Caki2 (cell line): ENCODE measurements around the gene TSC1. TPM values are rescaled to one million over a fixed set of nuclear protein-coding genes. Genes with fewer than 3 reads are reported as not detected.
"Not testable (repeated sequence)": the region's sequence is repeated elsewhere in the genome, so short reads cannot be mapped to it uniquely, and the experiment has no call there.

ENCODE experiments used
- DNase-seq: peaks from one replicate; pipeline ENCODE4 v3.0.0-alpha.2; 2015; ENCODE audit warnings: low read depth
- in situ Hi-C: cut with HindIII; loops from 2 replicates; pipeline ENCODE4 v1.10.0; 2016; ENCODE audit warnings: low sequenced_read_pairs, low pct_unique_long_range_greater_than_20kb, mixed read lengths
- total RNA-seq: library from RNA; depleted of rRNA; stranded (reverse); fragments of >200 nt; shearing (Covaris generic); gene quantifications from 2 replicates; pipeline ENCODE4 v1.2.3, GENCODE V29; 2014; ENCODE audit warnings: low replicate concordance; rRNA removed

The TSC1 gene
- 7.8 and 8.6 TPM in 2 replicates for total RNA-seq

- peak; percentile 97 for DNase-seq
- in situ Hi-C loops: no loop called here
These were observed at the start of gene TSC1 for GRCh38 chr9:132944294-132945185. Gene TSC1, minus strand, starts transcription at chr9:132944616. Its CDS starts 15,744 bp downstream, at chr9:132928872.

GRCh38 chr9:132993511-132993939 is 49.1 kb upstream of the TSC1 start:
- in situ Hi-C loops: no loop called here
- no peak for DNase-seq

- DNase-seq: no peak
- in situ Hi-C loops: no loop called here
These were observed 47.2 kb upstream of the TSC1 start for GRCh38 chr9:132991351-132992300.

DNA sequence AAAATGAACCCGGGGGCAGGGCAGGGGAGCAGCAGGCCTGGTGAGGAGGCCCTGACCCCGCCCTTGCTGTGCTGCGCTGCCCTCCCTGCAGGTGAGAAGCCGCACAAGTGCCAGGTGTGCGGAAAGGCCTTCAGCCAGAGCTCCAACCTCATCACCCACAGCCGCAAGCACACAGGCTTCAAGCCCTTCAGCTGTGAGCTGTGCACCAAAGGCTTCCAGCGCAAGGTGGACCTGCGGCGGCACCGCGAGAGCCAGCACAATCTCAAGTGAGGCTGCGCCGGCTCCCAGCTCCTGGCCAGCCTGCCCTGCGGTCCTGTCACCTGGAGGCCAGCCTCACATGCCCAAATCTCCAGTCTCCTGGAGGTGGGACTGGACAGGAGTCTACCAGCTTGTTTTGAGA is 46.4 kb upstream of the TSC1 start:
- DNase-seq: no peak
- in situ Hi-C loops: no loop called here

DNA sequence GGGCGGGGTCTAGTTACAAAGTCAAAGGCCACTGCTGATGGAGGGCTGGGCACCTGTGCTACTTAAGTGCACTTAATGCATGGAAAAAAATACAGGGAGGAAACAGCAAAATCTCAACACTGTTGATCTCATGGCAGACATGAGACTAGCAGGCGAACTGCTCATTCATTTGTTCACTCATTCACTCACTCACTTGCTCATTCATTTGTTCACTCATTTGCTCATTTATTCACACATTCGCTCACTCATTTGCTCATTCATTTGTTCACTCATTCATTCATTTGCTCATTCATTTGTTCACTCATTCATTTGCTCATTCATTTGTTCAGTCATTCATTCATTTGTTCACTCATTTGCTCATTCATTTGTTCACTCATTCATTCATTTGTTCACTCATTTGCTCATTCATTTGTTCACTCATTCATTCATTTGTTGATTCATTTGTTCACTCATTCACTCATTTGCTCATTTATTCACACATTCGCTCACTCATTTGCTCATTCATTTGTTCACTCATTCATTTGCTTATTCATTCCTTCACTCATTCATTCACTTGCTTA is 45.7 kb upstream of the TSC1 start:
- DNase-seq: not testable (repeated sequence)

DNA sequence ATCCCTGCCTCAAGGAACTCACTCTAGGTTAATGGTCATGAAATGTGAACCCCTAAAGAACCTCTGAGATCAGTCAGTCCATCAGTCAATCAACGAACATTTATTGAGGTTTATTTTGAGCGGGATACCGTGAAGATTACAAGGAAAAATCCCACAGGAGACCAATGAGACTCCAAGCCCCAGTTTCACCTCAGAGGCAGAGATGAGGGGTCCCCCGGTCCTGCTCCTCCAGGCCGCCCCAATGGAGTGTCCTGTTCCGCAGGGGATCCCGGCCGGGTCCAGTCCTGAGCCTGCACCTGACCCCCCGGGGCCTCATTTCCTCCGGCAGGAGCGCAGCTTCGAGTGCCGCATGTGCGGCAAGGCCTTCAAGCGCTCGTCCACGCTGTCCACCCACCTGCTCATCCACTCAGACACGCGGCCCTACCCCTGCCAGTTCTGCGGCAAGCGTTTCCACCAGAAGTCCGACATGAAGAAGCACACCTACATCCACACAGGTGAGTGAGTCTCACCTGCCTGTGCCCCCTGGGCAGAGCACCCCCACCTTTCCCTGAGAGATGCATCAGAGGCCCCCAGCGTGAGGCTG is 45.1 kb upstream of the TSC1 start:
- DNase-seq: no peak
- in situ Hi-C loops: no loop called here

More for the DNA sequence above, 45.7 kb upstream of the TSC1 start:
- in situ Hi-C loops: not testable (repeated sequence)

GRCh38 chr9:132989014-132989310 is 44.5 kb upstream of the TSC1 start:
- DNase-seq: no peak
- in situ Hi-C loops: no loop called here

GRCh38 chr9:132988244-132989013 is 44.0 kb upstream of the TSC1 start:
- no peak for DNase-seq
- in situ Hi-C loops: no loop called here

GRCh38 chr9:132986640-132987620 is 42.5 kb upstream of the TSC1 start:
- DNase-seq: no peak
- in situ Hi-C loops: no loop called here

DNA sequence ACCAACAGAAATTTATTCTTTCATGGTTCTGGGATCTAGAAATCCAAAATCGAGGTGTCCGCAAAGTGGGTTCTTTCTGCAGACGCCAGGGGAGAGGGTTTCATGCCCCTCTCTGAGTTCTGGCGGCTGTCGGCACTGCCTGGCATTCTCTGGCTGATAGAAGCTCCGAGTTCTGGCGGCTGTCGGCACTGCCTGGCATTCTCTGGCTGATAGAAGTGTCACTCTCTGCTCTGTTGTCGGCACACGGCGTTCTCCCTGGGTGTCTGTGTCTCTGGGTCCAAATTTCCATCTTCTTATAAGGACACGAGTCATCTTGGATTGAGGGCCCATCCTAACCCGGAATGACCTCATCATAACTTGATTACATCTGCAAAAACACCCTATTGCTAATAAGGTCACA is 41.7 kb upstream of the TSC1 start:
- DNase-seq: no peak
- in situ Hi-C loops: no loop called here

GRCh38 chr9:132985489-132985888 is 41.1 kb upstream of the TSC1 start:
- in situ Hi-C loops: no loop called here
- no peak for DNase-seq

GRCh38 chr9:132985071-132985350 is 40.6 kb upstream of the TSC1 start:
- in situ Hi-C loops: no loop called here
- no peak for DNase-seq

DNA sequence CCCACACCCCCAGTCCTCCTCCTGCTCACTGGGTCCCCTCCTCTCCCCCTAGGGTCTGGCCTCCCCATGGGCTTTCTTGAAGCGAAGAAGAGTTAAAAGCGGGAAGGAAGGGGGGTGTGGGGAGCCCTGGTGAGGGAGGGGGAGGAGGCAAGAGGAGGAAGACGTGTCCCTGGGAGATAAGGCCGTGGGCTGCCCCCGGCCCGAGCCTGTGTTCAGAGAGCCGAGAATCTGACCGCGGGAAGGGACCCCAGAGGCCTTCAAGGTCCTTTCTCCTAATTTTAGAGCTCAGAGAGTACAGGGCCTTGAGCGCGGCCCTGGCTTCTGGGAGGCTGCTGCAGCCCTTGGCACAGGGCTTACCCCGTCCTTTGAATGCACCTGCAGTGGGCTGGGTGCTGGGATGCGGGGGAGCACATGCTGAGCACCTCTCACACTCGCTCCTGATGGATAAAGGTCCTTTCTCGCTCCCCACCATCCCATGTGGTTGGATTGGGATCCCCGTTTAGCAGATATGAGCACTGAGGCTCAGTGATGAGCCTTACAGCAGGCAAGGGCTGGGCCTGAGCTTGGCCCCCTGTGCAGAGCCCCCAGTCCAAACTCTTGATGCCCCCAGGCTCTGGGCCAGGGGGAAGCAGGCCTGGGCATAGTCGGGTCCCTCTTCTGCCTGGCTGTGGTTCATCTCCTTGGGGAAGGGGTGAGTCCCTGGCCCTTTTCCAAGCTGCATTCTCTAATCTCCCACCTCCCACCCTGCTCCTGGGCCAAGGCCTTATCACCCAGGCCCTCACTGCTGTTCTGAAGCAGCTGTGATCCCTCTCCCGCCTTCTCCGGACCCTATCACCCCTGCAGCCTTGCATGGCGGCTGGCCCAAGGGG is 40.0 kb upstream of the TSC1 start:
- in situ Hi-C loops: no loop called here

GRCh38 chr9:132983491-132984201 is 39.2 kb upstream of the TSC1 start:
- in situ Hi-C loops: no loop called here
- no peak for DNase-seq

More for the DNA sequence above, 40.0 kb upstream of the TSC1 start:
- no peak for DNase-seq

DNA sequence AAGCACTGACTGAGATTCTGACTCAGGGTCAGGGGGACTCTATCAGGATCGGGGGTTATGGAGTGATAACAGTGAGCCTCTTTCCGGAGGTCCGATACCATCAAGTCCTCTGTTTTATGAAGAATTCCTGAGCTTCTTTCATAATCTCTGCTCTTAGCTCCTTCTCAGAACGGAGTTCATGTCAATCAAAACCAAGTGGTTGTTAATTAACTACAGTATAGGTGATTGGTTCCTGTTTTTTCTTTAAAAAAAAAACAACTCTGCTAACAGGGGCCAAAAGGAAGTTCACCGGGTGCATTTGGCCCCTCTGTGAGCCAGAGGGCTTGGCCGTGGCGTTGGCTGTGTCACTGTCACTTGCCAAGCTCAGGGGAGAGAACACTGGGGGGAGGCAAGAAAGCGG is 38.0 kb upstream of the TSC1 start:
- in situ Hi-C loops: no loop called here

More for the DNA sequence above, 38.0 kb upstream of the TSC1 start:
- DNase-seq: no peak
